ENCODE data around the gene ZFHX3.

The ZFHX3 gene

GRCh38 chr16:72791786-72792185, 256.1 kb downstream of the ZFHX3 start:
- Histone ChIP-seq H3K9me3 (ENCODE audit: insufficient read depth, low read length) (no peaks in the 10 kb centered on the region), H3K36me3 (replicated peaks; ENCODE audit: low read depth, low read length) (peaks cover 10% of the 10 kb centered on the region), H3K27me3 (ENCODE audit: low read depth, low read length) (no peaks in the 10 kb centered on the region), H3K4me2 (ENCODE audit: low read length) (no peak overlapping the region), H3K27ac (ENCODE audit: low read length) (no peak overlapping the region), H4K20me1 (ENCODE audit: insufficient read depth, low read length) (no peaks in the 10 kb centered on the region; the same call in 1 of the 2 replicates), H3K4me3 (ENCODE audit: low read length) (no peak overlapping the region), H3K79me2 (ENCODE audit: low read length) (no peaks in the 10 kb centered on the region), H3K4me1 (ENCODE audit: low read length) (no peaks in the 10 kb centered on the region), H3K9ac (ENCODE audit: low read length) (no peak overlapping the region), H2AFZ (ENCODE audit: low read depth, low read length) (no peak overlapping the region)
- no peak for TF ChIP-seq CTCF (IDR thresholded peaks at IDR 0.05; ENCODE audit: low read depth, low read length)
- no peak for TF ChIP-seq EZH2phosphoT487 (IDR thresholded peaks at IDR 0.05; ENCODE audit: low read depth)

GRCh38 chr16:72789921-72790320, 258.0 kb downstream of the ZFHX3 start:
- Histone ChIP-seq H3K9ac (ENCODE audit: low read length) (no peak overlapping the region), H3K79me2 (ENCODE audit: low read length) (no peaks in the 10 kb centered on the region), H3K27me3 (ENCODE audit: low read depth, low read length) (no peaks in the 10 kb centered on the region), H3K27ac (ENCODE audit: low read length) (no peak overlapping the region), H3K36me3 (replicated peaks; ENCODE audit: low read depth, low read length) (peaks cover 10% of the 10 kb centered on the region), H3K9me3 (ENCODE audit: insufficient read depth, low read length) (no peaks in the 10 kb centered on the region), H3K4me3 (ENCODE audit: low read length) (no peak overlapping the region), H2AFZ (ENCODE audit: low read depth, low read length) (no peak overlapping the region), H3K4me2 (ENCODE audit: low read length) (no peak overlapping the region), H3K4me1 (ENCODE audit: low read length) (no peaks in the 10 kb centered on the region), H4K20me1 (ENCODE audit: insufficient read depth, low read length) (no peaks in the 10 kb centered on the region; the same call in 1 of the 2 replicates)
- TF ChIP-seq CTCF (IDR thresholded peaks at IDR 0.05; ENCODE audit: low read depth, low read length), result no peak
- TF ChIP-seq EZH2phosphoT487 (IDR thresholded peaks at IDR 0.05; ENCODE audit: low read depth), result no peak

- TF ChIP-seq EZH2phosphoT487 (IDR thresholded peaks at IDR 0.05; ENCODE audit: low read depth), result no peak
- TF ChIP-seq CTCF (IDR thresholded peaks at IDR 0.05; ENCODE audit: low read depth, low read length), result no peak
- H3K4me3 ChIP-seq (ENCODE audit: low read length), result no peak overlapping the region
- H3K9me3 ChIP-seq (ENCODE audit: insufficient read depth, low read length), result no peaks in the 10 kb centered on the region
- no peaks in the 10 kb centered on the region for H3K4me1 ChIP-seq (ENCODE audit: low read length)
- no peak overlapping the region for H2AFZ ChIP-seq (ENCODE audit: low read depth, low read length)
- H3K27ac ChIP-seq (ENCODE audit: low read length), result no peak overlapping the region
- H3K27me3 ChIP-seq (ENCODE audit: low read depth, low read length), result no peaks in the 10 kb centered on the region
- no peak overlapping the region for H3K9ac ChIP-seq (ENCODE audit: low read length)
- no peaks in the 10 kb centered on the region; the same call in 1 of the 2 replicates for H4K20me1 ChIP-seq (ENCODE audit: insufficient read depth, low read length)
- H3K79me2 ChIP-seq (ENCODE audit: low read length), result no peaks in the 10 kb centered on the region
- peaks cover 10% of the 10 kb centered on the region for H3K36me3 ChIP-seq (replicated peaks; ENCODE audit: low read depth, low read length)
- H3K4me2 ChIP-seq (ENCODE audit: low read length), result no peak overlapping the region
These were observed 258.5 kb downstream of the ZFHX3 start for GRCh38 chr16:72789465-72789864.

GRCh38 chr16:72788269-72788809, 259.6 kb downstream of the ZFHX3 start:
- Histone ChIP-seq H3K27me3 (ENCODE audit: low read depth, low read length) (no peaks in the 10 kb centered on the region), H3K4me3 (ENCODE audit: low read length) (no peak overlapping the region), H3K9me3 (ENCODE audit: insufficient read depth, low read length) (no peaks in the 10 kb centered on the region), H3K27ac (ENCODE audit: low read length) (no peak overlapping the region), H3K36me3 (replicated peaks; ENCODE audit: low read depth, low read length) (peaks cover 9% of the 10 kb centered on the region), H3K9ac (ENCODE audit: low read length) (no peak overlapping the region), H2AFZ (ENCODE audit: low read depth, low read length) (no peak overlapping the region), H3K79me2 (ENCODE audit: low read length) (no peaks in the 10 kb centered on the region), H3K4me1 (ENCODE audit: low read length) (no peaks in the 10 kb centered on the region), H4K20me1 (ENCODE audit: insufficient read depth, low read length) (no peaks in the 10 kb centered on the region; the same call in 1 of the 2 replicates), H3K4me2 (ENCODE audit: low read length) (no peak overlapping the region)
- TF ChIP-seq EZH2phosphoT487 (IDR thresholded peaks at IDR 0.05; ENCODE audit: low read depth) (no peak), CTCF (IDR thresholded peaks at IDR 0.05; ENCODE audit: low read depth, low read length) (no peak)
